Measurements from ENCODE around the gene SOHLH1. TPM values are rescaled to one million over a fixed set of nuclear protein-coding genes. Genes with fewer than 3 reads are reported as not detected.
A peak's percentile ranks its signal among the peaks of the same experiment; 100 is the strongest.
"Not testable (repeated sequence)": the region's sequence is repeated elsewhere in the genome, so short reads cannot be mapped to it uniquely, and the experiment has no call there.

Gene SOHLH1
- total RNA-seq, 1 experiment from 2014 or later: not detected

DNA sequence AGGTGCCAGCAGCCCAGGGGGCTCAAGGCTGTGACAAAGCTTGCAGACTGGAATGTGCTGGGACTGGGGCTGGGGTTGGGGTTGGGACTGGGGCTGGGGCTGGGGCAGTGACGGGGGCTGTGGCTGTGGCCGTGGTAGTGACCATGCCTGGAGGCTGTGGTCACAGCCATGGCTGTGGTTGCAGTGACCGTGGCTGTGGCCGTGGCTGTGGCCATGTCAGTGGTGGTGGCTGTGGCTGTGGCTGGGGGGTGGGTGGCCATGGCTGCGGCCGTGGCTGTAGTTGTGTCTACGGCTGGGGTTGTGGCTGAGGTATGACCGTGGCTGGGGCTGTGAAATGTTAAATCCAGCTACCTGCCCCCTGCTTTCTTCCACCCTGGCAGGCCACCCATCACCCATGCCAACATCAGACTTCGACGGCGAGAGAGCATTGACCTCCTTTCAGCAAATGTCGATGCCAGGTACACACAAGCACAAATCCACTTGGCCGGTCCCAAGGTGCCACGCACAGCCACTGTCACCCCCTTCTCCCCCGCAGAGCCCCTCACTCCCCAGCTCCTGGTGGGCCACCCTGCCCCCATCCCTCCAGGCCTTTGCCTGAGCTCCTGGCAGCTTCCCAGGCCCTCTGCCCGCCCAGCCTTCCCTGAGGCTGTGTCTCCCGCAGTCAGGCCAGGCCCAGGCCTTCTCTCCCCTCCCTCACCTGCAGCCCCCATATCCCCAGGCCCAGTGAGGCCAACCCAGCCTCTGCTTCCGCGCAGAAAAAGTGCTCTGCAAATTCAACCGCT is 20.9 kb downstream of the SOHLH1 start:
- DNase-seq (ENCODE audit: low read depth): no peak

DNA sequence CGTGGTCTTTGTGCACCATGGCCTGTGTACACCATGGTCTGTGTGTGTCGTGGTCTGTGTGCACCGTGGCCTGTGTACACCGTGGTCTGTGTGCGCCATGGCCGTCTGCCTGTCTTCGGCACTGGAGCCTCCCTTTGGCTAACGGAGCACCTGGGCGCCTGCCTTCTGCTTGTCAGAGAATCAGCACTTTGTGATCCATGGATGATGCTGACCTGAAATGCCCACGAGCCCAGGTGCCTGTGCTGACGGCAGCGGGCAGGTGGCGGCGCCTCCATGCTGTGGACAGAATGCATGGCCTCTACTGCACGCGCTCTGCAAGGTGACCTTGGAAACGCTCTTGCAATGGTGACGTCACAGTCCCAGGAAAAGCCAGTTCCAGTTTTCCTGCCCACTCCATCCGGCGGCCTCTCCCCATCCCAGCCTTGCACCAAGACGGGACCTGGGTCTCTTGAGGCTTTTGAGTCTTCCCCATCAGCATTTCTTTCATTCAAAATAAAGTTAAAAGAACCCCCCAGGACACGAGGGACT is 21.6 kb downstream of the SOHLH1 start:
- DNase-seq (ENCODE audit: low read depth): no peak

DNA sequence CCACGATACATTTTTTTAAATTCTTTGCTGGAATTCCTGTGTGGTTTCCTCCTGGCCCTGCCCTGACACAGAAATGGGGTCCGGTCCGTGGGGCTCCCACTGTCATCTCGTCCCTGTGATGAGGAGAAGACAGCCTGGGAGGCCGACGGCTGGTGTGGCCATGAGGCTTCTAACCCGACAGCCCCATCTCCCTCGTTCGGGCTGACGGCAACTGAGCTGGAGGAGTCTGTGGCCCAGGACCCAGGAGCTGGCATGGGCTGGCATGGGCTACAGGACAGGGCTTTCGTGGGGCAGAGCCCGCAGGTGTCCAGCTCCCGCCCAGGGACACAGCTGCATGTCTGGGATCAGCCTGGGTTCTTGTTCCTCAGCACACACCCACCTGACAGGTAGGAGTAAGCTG is 22.4 kb downstream of the SOHLH1 start:
- DNase-seq (ENCODE audit: low read depth): no peak

DNA sequence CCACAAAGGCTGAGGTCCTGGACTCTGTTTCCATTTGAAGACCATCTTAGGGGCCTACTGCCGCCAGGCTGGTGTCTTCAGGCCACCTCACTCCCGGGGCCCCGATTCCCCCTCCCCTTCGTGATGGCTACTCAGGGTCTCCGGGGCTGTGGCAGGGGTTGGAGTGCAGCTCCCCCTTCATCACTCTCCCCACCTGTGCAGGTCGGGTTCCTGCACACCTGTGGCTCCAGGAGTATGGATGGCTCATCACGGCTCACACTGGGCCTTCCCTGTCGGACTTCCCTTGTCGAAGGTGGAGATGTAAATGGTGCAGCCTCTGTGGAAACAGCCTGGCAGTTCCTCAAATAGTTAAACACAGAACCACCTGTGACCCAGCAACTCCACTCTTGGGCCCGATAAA is 24.3 kb downstream of the SOHLH1 start:
- no peak for DNase-seq (ENCODE audit: low read depth)

DNA sequence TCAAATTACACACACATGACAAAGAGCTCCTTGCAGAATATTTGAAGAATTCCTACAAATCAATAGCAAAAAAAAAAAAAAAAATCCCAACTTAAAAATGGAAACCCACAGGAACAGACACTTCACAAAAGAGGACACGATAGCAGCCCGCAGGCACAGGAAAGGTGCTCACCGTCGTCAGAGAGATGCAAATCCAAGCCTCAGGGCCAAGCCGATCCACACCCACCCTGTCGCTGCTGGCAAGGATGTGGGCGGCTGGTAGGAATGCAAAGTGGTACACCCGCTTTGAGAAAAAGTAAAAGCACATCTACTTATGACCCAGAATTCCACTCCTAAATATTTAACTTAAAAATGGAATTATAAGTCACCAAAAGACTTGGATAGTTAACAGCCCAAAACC is 25.3 kb downstream of the SOHLH1 start:
- DNase-seq (ENCODE audit: low read depth): no peak

DNA sequence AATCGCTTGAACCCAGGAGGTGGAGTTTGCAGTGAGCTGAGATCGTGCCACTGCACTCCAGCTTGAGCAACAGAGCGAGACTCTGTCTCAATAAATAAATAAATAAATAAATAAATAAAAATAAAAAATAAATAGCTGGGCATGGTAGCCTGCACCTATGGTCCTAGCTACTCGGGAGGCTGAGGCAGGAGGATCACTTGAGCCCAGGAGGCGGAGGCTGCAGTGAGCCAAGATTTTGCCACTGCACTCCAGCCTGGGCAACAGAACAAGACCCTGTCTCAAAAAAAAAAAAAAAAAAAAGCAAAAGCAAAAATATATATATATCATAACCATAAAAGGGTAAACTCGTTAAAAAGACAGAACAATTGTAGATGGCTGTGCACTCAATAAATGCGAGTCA is 26.5 kb downstream of the SOHLH1 start:
- not testable (repeated sequence) for DNase-seq (ENCODE audit: low read depth)

DNA sequence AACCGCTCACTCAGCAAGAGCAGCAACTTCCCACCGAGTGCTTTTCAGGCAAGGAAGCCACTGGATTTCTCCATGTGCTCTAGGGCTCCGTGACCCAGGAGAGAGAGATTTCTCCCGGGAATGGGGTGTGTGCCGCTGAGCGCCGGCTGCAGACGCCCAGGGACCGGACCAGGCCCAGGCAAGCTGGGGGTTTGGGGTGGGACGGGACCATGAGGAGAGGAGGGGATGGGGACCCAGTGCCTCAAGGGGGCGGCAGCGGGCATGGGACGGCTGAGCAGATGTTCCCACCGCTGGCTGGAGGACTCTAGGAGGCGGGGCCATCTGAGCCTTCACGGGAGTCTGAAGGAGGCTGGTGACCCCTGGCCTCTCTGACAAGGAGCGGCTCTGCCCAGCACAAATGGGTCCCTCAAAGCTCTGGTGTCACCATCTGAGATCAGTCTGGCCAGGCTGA is 27.7 kb downstream of the SOHLH1 start:
- no peak for DNase-seq (ENCODE audit: low read depth)

DNA sequence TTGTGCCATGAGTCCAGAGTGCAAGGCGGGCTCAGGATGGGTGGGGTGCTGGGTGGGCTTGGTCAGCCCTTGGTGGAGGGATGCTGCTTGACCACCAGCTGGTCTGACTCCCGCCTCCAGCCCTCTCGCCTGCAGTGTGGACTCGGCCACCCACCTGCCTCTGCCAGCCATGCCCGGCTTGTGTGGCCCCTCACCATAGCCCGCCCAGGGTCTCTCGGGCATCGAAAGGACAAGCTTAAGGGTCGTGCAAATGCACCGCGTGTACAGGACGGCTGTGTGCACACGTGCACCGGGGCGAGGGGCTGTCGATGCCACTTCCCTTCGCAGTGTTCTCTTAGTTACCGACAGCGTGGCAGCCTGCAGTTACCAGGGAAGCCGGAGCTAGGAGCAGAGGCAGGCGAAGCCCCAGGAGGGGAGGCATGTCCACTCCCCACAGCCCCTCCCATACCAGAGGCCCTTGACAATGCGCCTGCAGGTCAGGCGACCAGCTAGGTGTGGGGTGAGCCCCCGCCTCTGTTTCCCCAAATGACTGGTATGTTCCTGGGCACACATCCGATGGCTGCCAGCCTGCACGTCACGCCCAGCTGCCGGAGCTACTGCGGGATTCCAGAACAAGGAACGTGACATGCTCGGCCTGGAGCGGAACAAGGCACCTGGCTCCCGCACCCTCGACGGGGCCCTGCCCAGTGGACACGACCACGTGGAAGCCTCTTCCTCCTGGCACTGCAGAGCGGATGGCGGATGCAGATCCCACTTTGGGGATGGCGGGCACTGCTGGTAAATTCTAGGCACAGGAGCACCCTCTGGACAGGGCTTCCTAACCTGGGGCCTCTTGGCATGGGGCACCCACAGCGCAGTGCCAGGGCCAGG is 28.3 kb downstream of the SOHLH1 start:
- no peak for DNase-seq (ENCODE audit: low read depth)

DNA sequence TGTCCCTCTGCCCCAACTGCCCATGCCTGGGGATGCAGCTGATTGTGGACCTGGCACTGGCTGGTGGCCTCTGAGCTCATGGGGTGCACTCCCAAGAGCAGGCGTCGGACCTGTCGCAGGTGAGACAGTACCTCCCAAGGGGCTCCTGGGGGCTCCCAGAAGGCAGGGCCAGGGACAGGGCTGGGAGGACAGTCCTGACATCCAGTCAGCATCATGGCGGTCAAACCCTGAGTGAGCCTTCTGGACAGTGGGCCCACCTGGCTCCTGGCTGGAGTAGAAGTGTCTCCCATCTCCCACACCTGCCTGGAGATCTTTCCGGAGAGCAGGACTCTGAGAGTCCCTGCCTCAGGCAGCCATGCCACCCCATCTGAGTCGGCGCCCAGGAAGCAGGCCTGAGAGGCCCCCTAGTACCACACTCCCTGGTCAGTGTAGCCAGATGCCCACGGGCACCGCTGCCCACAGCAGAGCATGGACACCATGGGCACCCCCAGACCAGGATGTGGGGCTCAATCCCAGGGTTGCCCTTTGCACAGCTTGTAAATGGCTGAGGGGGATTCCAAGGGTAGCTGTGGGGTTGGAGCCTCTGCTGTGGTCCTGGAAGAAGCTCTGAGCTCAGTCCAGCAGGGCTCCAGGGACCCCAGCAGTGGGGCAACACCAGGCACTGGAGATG is 29.5 kb downstream of the SOHLH1 start:
- DNase-seq (ENCODE audit: low read depth): no peak

DNA sequence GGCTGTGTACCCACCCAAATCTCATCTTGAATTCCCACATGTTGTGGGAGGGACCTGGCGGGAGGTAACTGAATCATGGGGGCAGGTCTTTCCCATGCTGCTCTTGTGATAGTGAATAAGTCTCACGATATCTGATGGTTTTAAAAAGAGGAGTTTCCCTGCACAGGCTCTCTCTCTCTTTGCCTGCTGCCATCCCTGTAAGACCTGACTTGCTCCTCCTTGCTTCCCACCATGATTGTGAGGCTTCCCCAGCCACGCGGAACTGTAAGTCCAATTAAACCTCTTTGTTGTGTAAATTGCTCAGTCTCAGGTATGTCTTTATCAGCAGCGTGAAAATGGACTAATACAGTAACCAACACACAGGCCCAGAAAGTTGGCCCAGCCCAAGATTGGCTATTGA is 30.3 kb downstream of the SOHLH1 start:
- DNase-seq (ENCODE audit: low read depth): not testable (repeated sequence)

DNA sequence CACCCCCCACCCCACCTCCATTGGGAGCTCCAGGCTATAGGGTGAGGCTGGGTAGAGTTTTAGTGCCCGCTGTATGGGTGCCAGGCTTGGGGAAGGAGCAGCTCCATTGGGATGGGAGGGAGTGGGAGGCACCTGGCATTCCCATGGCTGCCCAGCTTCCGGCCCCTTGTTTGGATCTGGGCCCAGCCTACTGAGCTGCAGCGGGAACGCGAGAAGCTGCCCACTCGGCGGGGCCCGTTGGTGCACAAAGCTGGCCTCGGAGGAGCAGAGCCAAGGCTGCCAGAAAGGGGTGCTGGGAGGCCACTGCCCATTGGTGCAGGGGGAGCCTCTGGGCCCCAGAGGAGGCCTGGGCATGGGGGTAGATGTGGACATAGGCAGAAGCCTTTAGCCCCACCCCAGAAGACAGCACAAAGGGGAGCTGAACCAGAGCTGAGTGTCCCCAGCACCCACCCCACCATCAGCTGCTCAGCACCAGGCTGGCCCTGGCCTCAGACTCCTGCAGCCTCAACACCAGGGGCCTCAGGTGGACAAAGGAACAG is 31.7 kb downstream of the SOHLH1 start:
- no peak for DNase-seq (ENCODE audit: low read depth)

DNA sequence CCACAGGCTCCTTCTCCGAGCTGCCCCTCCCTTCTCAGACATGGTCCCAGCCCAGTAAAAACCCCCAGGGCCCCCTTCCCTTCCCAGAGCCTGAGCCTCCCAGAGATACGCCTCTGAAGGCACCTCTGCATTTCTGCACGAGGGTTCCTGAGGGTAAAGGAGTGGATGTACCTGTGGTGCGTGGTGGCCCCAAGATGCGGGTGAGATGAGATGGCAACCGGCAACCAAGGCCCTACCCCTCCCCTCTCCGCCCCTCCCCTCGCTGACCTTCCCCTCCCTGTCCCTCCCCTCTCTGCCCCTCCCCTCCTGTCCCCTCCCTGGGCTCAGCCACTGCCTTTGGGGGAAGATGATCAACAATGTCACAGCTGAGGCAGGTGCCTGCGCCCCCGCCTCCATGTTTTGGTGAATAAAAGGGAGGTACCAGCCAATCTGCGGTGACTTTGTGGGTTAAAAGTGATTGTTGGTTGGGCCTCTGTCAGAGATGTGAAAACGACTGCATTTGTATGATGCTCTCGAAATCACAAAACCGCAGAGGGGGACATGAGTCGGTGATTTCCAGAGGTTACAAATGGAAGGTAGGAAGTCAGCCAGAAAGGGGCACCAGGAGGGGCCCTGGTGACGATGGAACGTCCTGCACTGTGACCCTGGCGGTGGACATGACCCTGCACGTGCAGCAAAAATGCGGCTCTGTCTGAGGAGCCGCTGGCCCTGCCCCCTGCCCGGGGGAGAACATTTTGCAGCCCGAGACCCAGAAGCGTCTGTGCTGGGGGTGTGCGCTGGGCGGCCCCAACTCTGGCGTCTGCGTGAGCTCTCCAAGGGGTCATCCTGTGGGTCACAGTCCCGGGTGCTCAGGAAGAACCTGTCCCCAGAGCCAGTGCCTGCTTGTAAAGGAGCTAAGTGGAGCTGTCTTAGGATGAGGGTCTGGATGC is 32.5 kb downstream of the SOHLH1 start:
- no peak for DNase-seq (ENCODE audit: low read depth)

DNA sequence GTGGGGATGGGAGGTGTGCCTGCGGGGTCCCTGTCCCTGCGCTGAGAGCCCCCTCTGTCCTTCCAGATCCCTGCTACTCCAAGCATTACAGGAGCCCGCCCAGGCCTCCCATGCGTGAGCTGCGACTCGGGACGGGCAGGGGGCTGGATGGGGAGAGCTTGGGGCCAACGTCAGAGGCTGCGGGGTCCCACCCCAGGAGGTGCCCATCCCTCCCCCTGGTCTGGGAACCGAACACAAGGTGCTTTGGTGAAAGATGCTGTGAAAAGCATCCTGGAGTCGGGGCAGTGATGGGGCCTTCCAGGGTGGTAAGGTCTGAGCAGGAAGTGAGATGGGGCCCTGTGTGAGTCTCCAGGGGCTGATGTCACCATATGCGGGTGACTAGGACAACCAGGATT is 33.5 kb downstream of the SOHLH1 start:
- DNase-seq (ENCODE audit: low read depth): no peak

DNA sequence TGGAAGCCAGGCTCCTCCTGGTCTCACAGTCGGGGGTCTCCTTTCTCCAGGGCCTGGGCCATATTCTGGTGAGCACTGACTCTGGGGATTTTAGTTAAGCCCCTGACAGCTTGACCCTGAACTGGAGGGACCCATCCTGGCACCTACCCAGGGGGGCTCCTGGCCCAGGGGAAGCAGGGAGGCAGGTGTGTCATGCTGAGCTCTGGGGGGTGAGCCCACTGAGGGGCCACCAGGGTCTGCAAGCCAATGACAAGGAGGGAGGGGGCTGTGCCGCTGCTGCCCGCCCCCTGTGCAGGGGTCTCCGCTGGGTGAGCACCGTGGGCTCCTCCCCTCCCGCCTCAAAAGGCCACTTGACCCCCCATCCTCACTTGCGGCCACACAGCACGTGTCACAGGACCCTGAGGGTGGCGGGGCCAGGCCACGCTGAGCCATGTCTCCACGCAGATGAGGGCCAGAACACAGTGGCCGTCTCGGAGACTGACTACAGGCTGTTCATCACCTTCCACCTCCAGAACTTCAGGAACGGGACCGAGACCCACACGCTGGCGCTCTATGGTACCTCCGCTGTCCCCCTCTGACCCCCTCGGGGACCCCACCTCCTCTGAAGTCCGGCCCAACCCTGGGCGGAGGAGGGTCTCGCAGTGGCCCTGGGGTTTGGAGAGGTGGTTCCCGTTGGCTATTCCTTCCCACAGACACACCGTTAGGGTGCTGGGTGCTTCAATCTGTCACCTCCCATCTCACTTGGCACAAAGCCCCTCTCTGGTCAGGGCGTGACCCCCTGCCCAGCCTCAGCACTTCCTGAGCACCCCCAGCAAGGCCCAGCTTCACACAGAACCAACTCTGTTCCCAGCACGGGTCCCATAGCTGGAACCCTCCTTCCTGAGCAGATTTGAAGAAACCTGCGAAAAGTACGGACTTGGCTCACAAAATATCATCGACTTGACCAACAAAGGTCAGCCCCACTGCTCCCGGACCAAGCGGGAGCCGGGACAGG is 34.2 kb downstream of the SOHLH1 start:
- DNase-seq (ENCODE audit: low read depth): no peak

DNA sequence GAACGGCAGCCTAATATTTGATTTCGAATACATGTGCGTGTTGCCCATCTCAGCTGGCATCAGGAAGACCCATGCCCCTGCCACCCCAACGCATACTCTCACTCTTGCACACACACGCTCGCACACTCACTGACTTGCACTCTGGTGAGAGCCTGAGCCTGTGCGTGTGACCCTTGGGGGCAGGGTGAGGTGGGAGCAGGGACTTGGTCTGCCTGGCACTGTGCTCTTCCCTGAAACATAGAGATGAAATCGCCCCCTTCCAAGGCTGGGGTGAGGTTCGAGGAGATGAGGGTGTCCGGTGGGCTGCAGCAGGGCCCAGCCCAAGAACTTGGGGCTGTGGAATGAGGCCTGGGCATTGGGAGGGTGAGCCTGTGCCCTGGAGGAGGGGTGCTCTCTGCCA is 35.0 kb downstream of the SOHLH1 start:
- DNase-seq (ENCODE audit: low read depth): no peak

DNA sequence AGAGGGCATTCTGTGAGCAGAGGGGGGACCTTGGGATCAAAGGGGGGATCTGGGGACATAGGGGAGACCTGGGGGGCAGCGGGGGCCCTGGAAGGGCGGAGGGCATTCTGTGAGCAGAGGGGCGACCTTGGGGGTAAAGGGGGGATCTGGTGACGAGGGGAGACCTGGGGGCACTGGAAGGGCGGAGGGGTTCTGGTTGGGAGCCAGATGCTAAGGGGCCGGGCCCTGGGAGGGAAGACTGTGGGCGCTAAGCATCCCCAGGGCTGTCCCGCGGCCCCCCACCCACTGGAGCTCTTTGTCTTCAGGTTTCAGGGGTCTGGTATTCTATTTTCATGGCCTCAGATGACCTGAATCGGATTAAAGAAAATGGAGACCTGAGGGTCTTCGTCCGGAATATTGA is 35.4 kb downstream of the SOHLH1 start:
- no peak for DNase-seq (ENCODE audit: low read depth)

DNA sequence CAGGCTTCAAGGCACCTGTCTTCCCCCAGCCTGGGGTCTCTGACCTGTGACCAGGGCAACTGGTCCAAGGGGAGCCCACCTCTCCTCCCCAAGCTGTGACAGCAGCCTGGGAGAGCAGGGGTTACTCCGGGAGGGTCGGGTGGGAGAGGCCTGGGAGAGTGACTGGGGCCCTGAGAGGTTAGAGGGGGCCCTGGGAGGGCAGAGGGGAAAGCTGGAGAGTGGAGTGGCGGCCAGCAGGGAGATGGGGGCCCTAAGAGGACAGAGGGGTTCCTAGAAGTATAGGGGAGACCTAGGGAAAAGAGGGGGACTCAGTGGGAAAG is 35.9 kb downstream of the SOHLH1 start:
- no peak for DNase-seq (ENCODE audit: low read depth)

DNA sequence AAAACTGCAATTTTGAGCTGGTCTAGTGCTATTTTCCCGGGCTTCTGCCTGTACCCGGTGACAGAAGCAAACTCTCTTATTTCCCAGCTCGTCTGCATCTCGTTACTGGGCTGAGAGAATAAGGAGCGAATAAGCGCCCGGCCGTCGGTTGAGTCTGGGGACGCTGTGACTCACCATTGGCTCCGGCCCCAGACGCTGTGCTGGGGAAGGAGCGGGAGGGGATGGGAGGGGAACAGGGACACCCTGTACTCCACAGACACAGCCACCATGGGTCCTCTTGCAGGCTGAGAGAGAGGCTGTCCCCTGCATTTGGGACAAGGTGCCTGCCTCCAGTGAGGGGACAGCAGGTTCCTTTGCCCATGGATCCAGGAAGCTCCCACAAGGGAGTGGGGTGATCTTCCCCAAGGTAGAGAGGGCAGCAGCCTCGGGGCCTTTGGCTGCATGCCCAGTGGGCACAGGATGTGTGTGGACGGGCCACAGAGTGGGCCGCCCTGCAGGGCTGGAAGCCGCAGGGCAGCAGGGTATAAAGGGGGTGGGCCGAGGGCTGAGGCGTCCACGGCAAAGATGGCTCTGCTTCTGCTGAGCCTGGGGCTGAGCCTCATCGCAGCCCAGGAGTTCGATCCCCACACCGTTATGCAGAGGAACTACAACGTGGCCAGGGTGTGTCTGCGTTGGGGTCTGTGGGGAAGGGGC is 36.4 kb downstream of the SOHLH1 start, which contains the start of gene LCN9:
Gene LCN9 (plus strand): TSS at position 552 of the 693 bp plus-strand sequence. CDS start 13 bp downstream, at position 565.
- peak; percentile 12 for DNase-seq (ENCODE audit: low read depth)

Data from RPMI7951 (cell line).